Astrocyte (in vitro differentiated cells and primary cell): Measurements from ENCODE around the gene CMYA5.

Experiments
- CTCF ChIP-seq: IDR thresholded peaks from 2 replicates; pipeline ENCODE4 v1.5.1; 2011; ENCODE audit warnings: low read depth, mild to moderate bottlenecking, inconsistent platforms, low read length, moderate library complexity; ENCODE audit not compliant: insufficient read depth
- EZH2 ChIP-seq: IDR thresholded peaks from 2 replicates; pipeline ENCODE4 v1.6.1; 2012; ENCODE audit warnings: mild to moderate bottlenecking, low read length, inconsistent platforms; ENCODE audit not compliant: insufficient read depth

GRCh38 chr5:79795764-79796398 lies 106.2 kb downstream of the CMYA5 start:
- TF ChIP-seq EZH2 (no peak), CTCF (no peak)
